SK-N-SH treated with all-trans-retinoic acid at 6 μM for 48 hours (cell line): ENCODE results near the gene PHRF1.

ENCODE experiments used
- ARNTL ChIP-seq: fragments of 450-650 bp; formaldehyde crosslinking; IDR thresholded peaks from 2 replicates; pipeline ENCODE4 v1.5.0; 2020; ENCODE audit warnings: low read depth, mild to moderate bottlenecking, moderate library complexity, borderline replicate concordance
- BACH2 ChIP-seq: fragments of 250-450 bp; sonication (Bioruptor Pico); IDR thresholded peaks from 2 replicates; pipeline ENCODE4 v1.9.0; 2021; ENCODE audit warnings: mild to moderate bottlenecking, borderline replicate concordance
- CSRNP3 ChIP-seq: fragments of 250-450 bp; sonication (Bioruptor Pico); IDR thresholded peaks from 2 replicates; pipeline ENCODE4 v1.5.1; 2021; ENCODE audit warnings: mild to moderate bottlenecking, moderate library complexity
- ISL1 ChIP-seq: fragments of 250-450 bp; sonication (Bioruptor Pico); IDR thresholded peaks from 2 replicates; pipeline ENCODE4 v2.1.2; 2022; ENCODE audit warnings: mild to moderate bottlenecking, moderate library complexity
- PATZ1 ChIP-seq: fragments of 250-450 bp; sonication (Bioruptor Pico); IDR thresholded peaks from 2 replicates; pipeline ENCODE4 v1.8.0; 2020; ENCODE audit warnings: mild to moderate bottlenecking, moderate library complexity, borderline replicate concordance
- PPARA ChIP-seq: fragments of 250-450 bp; sonication (Bioruptor Pico); IDR thresholded peaks from 2 replicates; pipeline ENCODE4 v1.5.0; 2020; ENCODE audit warnings: mild to moderate bottlenecking, borderline replicate concordance
- SNAI2 ChIP-seq: fragments of 250-450 bp; sonication (Bioruptor Pico); IDR thresholded peaks from 2 replicates; pipeline ENCODE4 v1.5.0; 2020; ENCODE audit warnings: mild to moderate bottlenecking, moderate library complexity
- TCF4 ChIP-seq: fragments of 250-450 bp; sonication (Bioruptor Pico); IDR thresholded peaks from 2 replicates; pipeline ENCODE4 v1.8.0; 2021; ENCODE audit warnings: mild to moderate bottlenecking, moderate library complexity, borderline replicate concordance
- TOX ChIP-seq: fragments of 250-450 bp; sonication (Bioruptor Pico); IDR thresholded peaks from 2 replicates; pipeline ENCODE4 v1.8.0; 2021; ENCODE audit warnings: mild to moderate bottlenecking, moderate library complexity, borderline replicate concordance
- ZFP3 ChIP-seq: fragments of 250-450 bp; sonication (Bioruptor Pico); IDR thresholded peaks from 2 replicates; pipeline ENCODE4 v1.5.0; 2020; ENCODE audit warnings: mild to moderate bottlenecking, moderate library complexity
- ZFP30 ChIP-seq: fragments of 450-650 bp; formaldehyde crosslinking; IDR thresholded peaks from 2 replicates; pipeline ENCODE4 v1.5.0; 2022; ENCODE audit warnings: mild to moderate bottlenecking, moderate library complexity
- TF ChIP-seq, protein P1 (sequence below): fragments of 250-450 bp; sonication (Bioruptor Pico); IDR thresholded peaks from 2 replicates; pipeline ENCODE4 v1.5.1; 2020; ENCODE audit warnings: low read depth, mild to moderate bottlenecking, moderate library complexity
- TF ChIP-seq, protein P2 (sequence below): fragments of 250-450 bp; sonication (Bioruptor Pico); IDR thresholded peaks from 2 replicates; pipeline ENCODE4 v1.8.0; 2021; ENCODE audit warnings: low read depth, mild to moderate bottlenecking, moderate library complexity, borderline replicate concordance

GRCh38 chr11:616320-617198, 40.3 kb downstream of the PHRF1 start:
- TF ChIP-seq ZFP30 (no peak), ZFP3 (CRISPR knock-in tag) (no peak), PATZ1 (no peak), SNAI2 (CRISPR knock-in tag) (no peak), ISL1 (CRISPR knock-in tag) (no peak), BACH2 (CRISPR knock-in tag) (no peak), ARNTL (CRISPR knock-in tag) (no peak), CSRNP3 (CRISPR knock-in tag) (no peak), TCF4 (no peak), PPARA (CRISPR knock-in tag) (no peak), TOX (CRISPR knock-in tag) (no peak)
- TF ChIP-seq, protein P1, sequence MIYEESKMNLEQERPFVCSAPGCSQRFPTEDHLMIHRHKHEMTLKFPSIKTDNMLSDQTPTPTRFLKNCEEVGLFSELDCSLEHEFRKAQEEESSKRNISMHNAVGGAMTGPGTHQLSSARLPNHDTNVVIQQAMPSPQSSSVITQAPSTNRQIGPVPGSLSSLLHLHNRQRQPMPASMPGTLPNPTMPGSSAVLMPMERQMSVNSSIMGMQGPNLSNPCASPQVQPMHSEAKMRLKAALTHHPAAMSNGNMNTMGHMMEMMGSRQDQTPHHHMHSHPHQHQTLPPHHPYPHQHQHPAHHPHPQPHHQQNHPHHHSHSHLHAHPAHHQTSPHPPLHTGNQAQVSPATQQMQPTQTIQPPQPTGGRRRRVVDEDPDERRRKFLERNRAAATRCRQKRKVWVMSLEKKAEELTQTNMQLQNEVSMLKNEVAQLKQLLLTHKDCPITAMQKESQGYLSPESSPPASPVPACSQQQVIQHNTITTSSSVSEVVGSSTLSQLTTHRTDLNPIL = no peak
- TF ChIP-seq, protein P2, sequence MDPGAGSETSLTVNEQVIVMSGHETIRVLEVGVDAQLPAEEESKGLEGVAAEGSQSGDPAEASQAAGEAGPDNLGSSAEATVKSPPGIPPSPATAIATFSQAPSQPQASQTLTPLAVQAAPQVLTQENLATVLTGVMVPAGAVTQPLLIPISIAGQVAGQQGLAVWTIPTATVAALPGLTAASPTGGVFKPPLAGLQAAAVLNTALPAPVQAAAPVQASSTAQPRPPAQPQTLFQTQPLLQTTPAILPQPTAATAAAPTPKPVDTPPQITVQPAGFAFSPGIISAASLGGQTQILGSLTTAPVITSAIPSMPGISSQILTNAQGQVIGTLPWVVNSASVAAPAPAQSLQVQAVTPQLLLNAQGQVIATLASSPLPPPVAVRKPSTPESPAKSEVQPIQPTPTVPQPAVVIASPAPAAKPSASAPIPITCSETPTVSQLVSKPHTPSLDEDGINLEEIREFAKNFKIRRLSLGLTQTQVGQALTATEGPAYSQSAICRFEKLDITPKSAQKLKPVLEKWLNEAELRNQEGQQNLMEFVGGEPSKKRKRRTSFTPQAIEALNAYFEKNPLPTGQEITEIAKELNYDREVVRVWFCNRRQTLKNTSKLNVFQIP (CRISPR knock-in tag) = no peak
